Nephron (organoid): ENCODE data around the gene CAGE1.
"Not testable (repeated sequence)": the region's sequence is repeated elsewhere in the genome, so short reads cannot be mapped to it uniquely, and the experiment has no call there.

Source experiments
- H3K27ac Mint-ChIP-seq, 3 experiments: 2 replicates each; pipeline ENCODE4 v1.8.0; 2020; ENCODE audit warnings: mixed read lengths in 3 of 3, mild to moderate bottlenecking in 2 of 3, moderate library complexity in 1 of 3
- H3K27me3 Mint-ChIP-seq: 2 replicates; pipeline ENCODE4 v1.8.0; 2021; ENCODE audit warnings: low read depth, mild to moderate bottlenecking, moderate library complexity, mixed read lengths
- H3K36me3 Mint-ChIP-seq: 2 replicates; pipeline ENCODE4 v1.8.0; 2020; ENCODE audit warnings: low read depth, mixed read lengths
- H3K4me1 Mint-ChIP-seq: 2 replicates; pipeline ENCODE4 v1.8.0; 2020; ENCODE audit warnings: mixed read lengths
- H3K4me3 Mint-ChIP-seq, 3 experiments: 2 replicates each; pipeline ENCODE4 v1.8.0; 2020; ENCODE audit warnings: mild to moderate bottlenecking in 3 of 3, mixed read lengths in 3 of 3, moderate library complexity in 2 of 3
- H3K9me3 Mint-ChIP-seq: 2 replicates; pipeline ENCODE4 v1.8.0; 2020; ENCODE audit warnings: mixed read lengths
- CTCF ChIP-seq, 3 experiments: fragments of 200-600 bp; sonication (generic); IDR thresholded peaks; one replicate each; pipeline ENCODE4 v1.5.0; 2021; ENCODE audit warnings: antibody characterized with exemption in 3 of 3; ENCODE audit not compliant: unreplicated experiment in 3 of 3

Gene CAGE1

GRCh38 chr6:7331452-7331851 lies 58.1 kb downstream of the CAGE1 start:
- H3K27ac Mint-ChIP-seq, result no peak overlapping the region
- H3K4me3 Mint-ChIP-seq, result no peak overlapping the region
- TF ChIP-seq CTCF (IDR thresholded peaks at IDR 0.05; ENCODE audit: unreplicated experiment in 3 of 3), result no peak
- H3K36me3 Mint-ChIP-seq, result no peaks in the 10 kb centered on the region
- peaks cover 4% of the 10 kb centered on the region for H3K27me3 Mint-ChIP-seq
- H3K4me1 Mint-ChIP-seq, result peaks cover 4% of the 10 kb centered on the region
- H3K9me3 Mint-ChIP-seq, result no peaks in the 10 kb centered on the region

- H3K9me3 Mint-ChIP-seq, result no peaks in the 10 kb centered on the region
- peaks cover 4% of the 10 kb centered on the region for H3K4me1 Mint-ChIP-seq
- no peak overlapping the region for H3K27ac Mint-ChIP-seq
- no peaks in the 10 kb centered on the region for H3K36me3 Mint-ChIP-seq
- peaks cover 3% of the 10 kb centered on the region for H3K27me3 Mint-ChIP-seq
- no peak for TF ChIP-seq CTCF (IDR thresholded peaks at IDR 0.05; ENCODE audit: unreplicated experiment in 3 of 3)
- no peak overlapping the region for H3K4me3 Mint-ChIP-seq
These were observed 61.3 kb downstream of the CAGE1 start for GRCh38 chr6:7328243-7328642.

- TF ChIP-seq CTCF (IDR thresholded peaks at IDR 0.05; ENCODE audit: unreplicated experiment in 3 of 3), result no peak
- no peaks in the 10 kb centered on the region for H3K4me1 Mint-ChIP-seq
These were observed 63.8 kb downstream of the CAGE1 start for GRCh38 chr6:7325750-7326149.

GRCh38 chr6:7324520-7324919 lies 65.0 kb downstream of the CAGE1 start:
- Mint-ChIP-seq H3K4me3 (no peak overlapping the region), H3K9me3 (no peaks in the 10 kb centered on the region), H3K27ac (no peak overlapping the region)

More at GRCh38 chr6:7325750-7326149, 63.8 kb downstream of the CAGE1 start:
- no peaks in the 10 kb centered on the region for H3K27me3 Mint-ChIP-seq
- H3K4me3 Mint-ChIP-seq, result no peak overlapping the region
- H3K9me3 Mint-ChIP-seq, result no peaks in the 10 kb centered on the region
- H3K36me3 Mint-ChIP-seq, result no peaks in the 10 kb centered on the region
- no peak overlapping the region for H3K27ac Mint-ChIP-seq

GRCh38 chr6:7323074-7323473 lies 66.5 kb downstream of the CAGE1 start:
- TF ChIP-seq CTCF (IDR thresholded peaks at IDR 0.05; ENCODE audit: unreplicated experiment in 3 of 3), result no peak
- H3K4me3 Mint-ChIP-seq, result no peak overlapping the region
- no peaks in the 10 kb centered on the region for H3K4me1 Mint-ChIP-seq
- no peak overlapping the region for H3K27ac Mint-ChIP-seq
- no peaks in the 10 kb centered on the region for H3K9me3 Mint-ChIP-seq
- H3K36me3 Mint-ChIP-seq, result no peaks in the 10 kb centered on the region
- no peaks in the 10 kb centered on the region for H3K27me3 Mint-ChIP-seq

More at GRCh38 chr6:7324520-7324919, 65.0 kb downstream of the CAGE1 start:
- no peaks in the 10 kb centered on the region for H3K27me3 Mint-ChIP-seq
- no peaks in the 10 kb centered on the region for H3K36me3 Mint-ChIP-seq
- H3K4me1 Mint-ChIP-seq, result no peaks in the 10 kb centered on the region
- TF ChIP-seq CTCF (IDR thresholded peaks at IDR 0.05; ENCODE audit: unreplicated experiment in 3 of 3), result no peak

- H3K27me3 Mint-ChIP-seq, H3K36me3 Mint-ChIP-seq, H3K27ac Mint-ChIP-seq, H3K9me3 Mint-ChIP-seq, H3K4me1 Mint-ChIP-seq, H3K4me3 Mint-ChIP-seq: not testable (repeated sequence)
These were observed 67.7 kb downstream of the CAGE1 start for GRCh38 chr6:7321866-7322265.

- not testable (repeated sequence) for H3K27ac Mint-ChIP-seq, H3K4me3 Mint-ChIP-seq, H3K27me3 Mint-ChIP-seq, H3K36me3 Mint-ChIP-seq, H3K4me1 Mint-ChIP-seq, H3K9me3 Mint-ChIP-seq
These were observed 70.1 kb downstream of the CAGE1 start for GRCh38 chr6:7319406-7319805.
